SK-N-SH (cell line): Measurements from ENCODE around the gene CCSER1.

Experiments used
- FOXJ3 ChIP-seq: sonication (generic); formaldehyde crosslinking; IDR thresholded peaks from 2 replicates; pipeline ENCODE4 v1.5.1; 2020; ENCODE audit warnings: mild to moderate bottlenecking, missing genetic modification reagents
- PBX3 ChIP-seq: IDR thresholded peaks from 2 replicates; pipeline ENCODE4; 2012
- POLR2AphosphoS5 ChIP-seq: IDR thresholded peaks from 2 replicates; pipeline ENCODE4 v1.6.1; 2012; ENCODE audit warnings: low read depth, low read length
- RCOR1 ChIP-seq: fragments of 150-350 bp; IDR thresholded peaks from 2 replicates; pipeline ENCODE4 v1.6.1; 2017; ENCODE audit warnings: antibody characterized with exemption, low read length
- SMC3 ChIP-seq: IDR thresholded peaks from 2 replicates; pipeline ENCODE4 v1.6.1; 2012; ENCODE audit warnings: low read depth, low read length, improper control_type of control experiment
- TF ChIP-seq, protein P1 (sequence below): IDR thresholded peaks from 2 replicates; pipeline ENCODE4 v1.4.0; 2012; ENCODE audit warnings: low read depth, borderline replicate concordance

- TF ChIP-seq POLR2AphosphoS5 (no peak), FOXJ3 (CRISPR knock-in tag) (no peak), SMC3 (no peak), PBX3 (no peak), RCOR1 (no peak)
- TF ChIP-seq, protein P1, sequence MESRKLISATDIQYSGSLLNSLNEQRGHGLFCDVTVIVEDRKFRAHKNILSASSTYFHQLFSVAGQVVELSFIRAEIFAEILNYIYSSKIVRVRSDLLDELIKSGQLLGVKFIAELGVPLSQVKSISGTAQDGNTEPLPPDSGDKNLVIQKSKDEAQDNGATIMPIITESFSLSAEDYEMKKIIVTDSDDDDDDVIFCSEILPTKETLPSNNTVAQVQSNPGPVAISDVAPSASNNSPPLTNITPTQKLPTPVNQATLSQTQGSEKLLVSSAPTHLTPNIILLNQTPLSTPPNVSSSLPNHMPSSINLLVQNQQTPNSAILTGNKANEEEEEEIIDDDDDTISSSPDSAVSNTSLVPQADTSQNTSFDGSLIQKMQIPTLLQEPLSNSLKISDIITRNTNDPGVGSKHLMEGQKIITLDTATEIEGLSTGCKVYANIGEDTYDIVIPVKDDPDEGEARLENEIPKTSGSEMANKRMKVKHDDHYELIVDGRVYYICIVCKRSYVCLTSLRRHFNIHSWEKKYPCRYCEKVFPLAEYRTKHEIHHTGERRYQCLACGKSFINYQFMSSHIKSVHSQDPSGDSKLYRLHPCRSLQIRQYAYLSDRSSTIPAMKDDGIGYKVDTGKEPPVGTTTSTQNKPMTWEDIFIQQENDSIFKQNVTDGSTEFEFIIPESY: no peak
Measured at GRCh38 chr4:91497892-91498291, 1370.7 kb downstream of the CCSER1 start.
